Liver (tissue), 9 donors: ENCODE data around the gene CCDC191. TPM values are rescaled to one million over a fixed set of nuclear protein-coding genes. Genes with fewer than 3 reads are reported as not detected.

Experiments
- DNase-seq: peaks from one replicate; pipeline ENCODE4 v3.0.0-alpha.2; 2017; ENCODE audit warnings: low spot score
- H3K27ac ChIP-seq, 2 donors: one replicate each; pipeline ENCODE4 v1.7.0; 2013; ENCODE audit warnings: inconsistent platforms in 2 of 2, low read length in 2 of 2, control low read depth in 1 of 2, low read depth in 1 of 2, mild to moderate bottlenecking in 1 of 2
- H3K27me3 ChIP-seq, 4 donors: one replicate each; pipeline versions ENCODE4 v1.6.1 to v1.7.0; 2013; ENCODE audit warnings: low read length in 3 of 4, inconsistent platforms in 1 of 4, mild to moderate bottlenecking in 1 of 4, moderate library complexity in 1 of 4; ENCODE audit not compliant: control insufficient read depth in 4 of 4, insufficient read depth in 4 of 4
- H3K36me3 ChIP-seq, 4 donors: one replicate each; pipeline versions ENCODE4 v1.6.1 to v1.7.0; 2013; ENCODE audit warnings: low read length in 3 of 4, mild to moderate bottlenecking in 3 of 4, low read depth in 1 of 4, moderate library complexity in 1 of 4; ENCODE audit not compliant: control insufficient read depth in 4 of 4, insufficient read depth in 3 of 4
- H3K4me1 ChIP-seq, 4 donors: one replicate each; pipeline versions ENCODE4 v1.6.1 to v1.7.0; 2013; ENCODE audit warnings: low read length in 3 of 4, mild to moderate bottlenecking in 3 of 4, moderate library complexity in 1 of 4; ENCODE audit not compliant: control insufficient read depth in 4 of 4, insufficient read depth in 4 of 4
- H3K4me3 ChIP-seq, 3 donors: one replicate each; pipeline versions ENCODE4 v1.6.1 to v1.7.0; 2013; ENCODE audit warnings: low read length in 3 of 3, control low read depth in 1 of 3, low read depth in 1 of 3, mild to moderate bottlenecking in 1 of 3
- H3K9ac ChIP-seq, 2 donors: one replicate each; pipeline ENCODE4 v1.7.0; 2013; ENCODE audit warnings: low read length in 2 of 2, mild to moderate bottlenecking in 2 of 2, moderate library complexity in 2 of 2, control low read depth in 1 of 2, low read depth in 1 of 2
- H3K9me3 ChIP-seq, 4 donors: one replicate each; pipeline versions ENCODE4 v1.6.1 to v1.7.0; 2013; ENCODE audit warnings: low read length in 3 of 4; ENCODE audit not compliant: control insufficient read depth in 4 of 4
- ATF3 ChIP-seq: IDR thresholded peaks from 2 replicates; pipeline ENCODE4 v1.6.1; 2016; ENCODE audit warnings: antibody characterized with exemption
- HNF4A ChIP-seq, 2 donors: conservative IDR thresholded peaks; 2 replicates each; pipeline ENCODE4 v1.6.1; 2016; ENCODE audit warnings: antibody characterized with exemption in 2 of 2, mild to moderate bottlenecking in 2 of 2
- HNF4G ChIP-seq: IDR thresholded peaks from 2 replicates; pipeline ENCODE4 v1.6.1; 2016; ENCODE audit warnings: antibody characterized with exemption
- MAX ChIP-seq: IDR thresholded peaks from 2 replicates; pipeline ENCODE4 v1.6.1; 2016; ENCODE audit warnings: antibody characterized with exemption
- NR2F2 ChIP-seq: IDR thresholded peaks from 2 replicates; pipeline ENCODE4 v1.6.1; 2016; ENCODE audit warnings: antibody characterized with exemption
- RAD21 ChIP-seq, 2 donors: IDR thresholded peaks; 2 replicates each; pipeline ENCODE4 v1.6.1; 2016; ENCODE audit warnings: antibody characterized with exemption in 2 of 2, mild to moderate bottlenecking in 2 of 2
- SP1 ChIP-seq: IDR thresholded peaks from 2 replicates; pipeline ENCODE4 v1.6.1; 2018; ENCODE audit warnings: antibody characterized with exemption, mild to moderate bottlenecking
- TAF1 ChIP-seq: conservative IDR thresholded peaks from 2 replicates; pipeline ENCODE4 v1.6.1; 2016; ENCODE audit warnings: antibody characterized with exemption, mild to moderate bottlenecking
- ZBTB33 ChIP-seq: IDR thresholded peaks from 2 replicates; pipeline ENCODE4 v1.6.1; 2016; ENCODE audit warnings: antibody characterized with exemption
- WGBS: extraction: QIAGEN DNeasy Blood & Tissue Kit; methylation state at CpG from one replicate; pipeline ENCODE4 v1.1.7; 2013; 5-methylcytosine and 5-hydroxymethylcytosine counted together
- polyA plus RNA-seq, 2 donors: library from polyadenylated mRNA; stranded (reverse) in 1 of 2; unstranded in 1 of 2; fragments of 200-250 nt in 1 of 2; fragments of >200 nt in 1 of 2; fragmentation: Nextera tagmentation in 1 of 2; extraction: Ambion mirVana in 1 of 2; gene quantifications; one replicate each; pipeline versions ENCODE4 v1.2.1 to v1.2.3, GENCODE V29; 2013 to 2015
- total RNA-seq, 2 donors: library from RNA; depleted of rRNA; stranded (reverse); fragments of >200 nt; gene quantifications; one replicate each; pipeline ENCODE4 v1.2.3, GENCODE V29; 2014
- TF ChIP-seq, protein P1 (sequence below): fragments of 150-350 bp; IDR thresholded peaks from 2 replicates; pipeline ENCODE4 v1.5.1; 2017; ENCODE audit warnings: improper control_type of control experiment, low read depth, low read length; ENCODE audit not compliant: missing input control
- donor health status: healthy.
- donor health status: healthy.
- donor health status: healthy.
- donor health status: healthy.
- donor health status: healthy.

The CCDC191 gene
- total and polyA plus RNA-seq, 4 donors, result 0.31 to 1.0 (median 0.80) TPM

DNA sequence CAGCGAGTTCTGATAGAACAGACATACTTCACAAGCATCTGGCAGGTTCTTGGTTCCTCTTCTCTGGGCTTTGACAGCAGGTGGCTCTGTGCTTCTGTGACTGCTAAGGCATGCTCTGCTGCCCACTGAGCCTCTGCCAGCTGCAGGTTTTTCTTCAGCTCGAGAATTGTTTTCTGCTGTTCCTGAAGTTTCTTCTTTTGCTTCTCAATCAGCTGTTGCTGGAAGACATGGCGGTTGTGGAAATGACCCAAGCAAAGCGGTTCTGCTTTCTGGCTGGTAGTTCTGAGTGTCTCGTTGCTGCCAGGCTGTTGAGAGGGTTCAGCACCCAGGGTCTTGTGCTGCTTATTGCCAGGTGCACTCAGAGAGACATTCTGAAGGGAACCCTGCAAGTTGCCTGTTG lies 50.8 kb downstream of the CCDC191 start:
- H3K27me3 ChIP-seq, result no peaks in the 10 kb centered on the region
- H3K27ac ChIP-seq, result no peak overlapping the region
- H3K9me3 ChIP-seq, result peaks cover 2 to 6% (median 5%) of the 10 kb centered on the region in 4 donors
- H3K9ac ChIP-seq, result no peak overlapping the region
- no peak for DNase-seq
- H3K4me3 ChIP-seq, result no peak overlapping the region
- 95% methylated on average over 5 of the region's 5 CpGs for WGBS
- peaks cover 0 to 3% (median 1%) of the 10 kb centered on the region in 4 donors for H3K36me3 ChIP-seq
- TF ChIP-seq ZBTB33 (no peak), HNF4G (no peak), ATF3 (no peak)
- TF ChIP-seq, protein P1, sequence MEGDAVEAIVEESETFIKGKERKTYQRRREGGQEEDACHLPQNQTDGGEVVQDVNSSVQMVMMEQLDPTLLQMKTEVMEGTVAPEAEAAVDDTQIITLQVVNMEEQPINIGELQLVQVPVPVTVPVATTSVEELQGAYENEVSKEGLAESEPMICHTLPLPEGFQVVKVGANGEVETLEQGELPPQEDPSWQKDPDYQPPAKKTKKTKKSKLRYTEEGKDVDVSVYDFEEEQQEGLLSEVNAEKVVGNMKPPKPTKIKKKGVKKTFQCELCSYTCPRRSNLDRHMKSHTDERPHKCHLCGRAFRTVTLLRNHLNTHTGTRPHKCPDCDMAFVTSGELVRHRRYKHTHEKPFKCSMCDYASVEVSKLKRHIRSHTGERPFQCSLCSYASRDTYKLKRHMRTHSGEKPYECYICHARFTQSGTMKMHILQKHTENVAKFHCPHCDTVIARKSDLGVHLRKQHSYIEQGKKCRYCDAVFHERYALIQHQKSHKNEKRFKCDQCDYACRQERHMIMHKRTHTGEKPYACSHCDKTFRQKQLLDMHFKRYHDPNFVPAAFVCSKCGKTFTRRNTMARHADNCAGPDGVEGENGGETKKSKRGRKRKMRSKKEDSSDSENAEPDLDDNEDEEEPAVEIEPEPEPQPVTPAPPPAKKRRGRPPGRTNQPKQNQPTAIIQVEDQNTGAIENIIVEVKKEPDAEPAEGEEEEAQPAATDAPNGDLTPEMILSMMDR, result no peak
- no peaks in the 10 kb centered on the region for H3K4me1 ChIP-seq

- H3K36me3 ChIP-seq, result no peaks in the 10 kb centered on the region
- DNase-seq, result no peak
- TF ChIP-seq ATF3 (no peak), SP1 (no peak), TAF1 (no peak), HNF4A (conservative IDR thresholded peaks at IDR 0.05) (no peak), RAD21 (IDR thresholded peaks at IDR 0.05) (no peak), MAX (no peak), NR2F2 (no peak), ZBTB33 (no peak)
- TF ChIP-seq, protein P1, result no peak
- 82% methylated on average over 4 of the region's 4 CpGs for WGBS
- no peak overlapping the region for H3K27ac ChIP-seq
- H3K4me3 ChIP-seq, result no peak overlapping the region
- H3K4me1 ChIP-seq, result no peaks in the 10 kb centered on the region
- no peaks in the 10 kb centered on the region for H3K27me3 ChIP-seq
- H3K9ac ChIP-seq, result no peak overlapping the region
- H3K9me3 ChIP-seq, result no peaks in the 10 kb centered on the region
Measured at GRCh38 chr3:113985541-113985940, 70.8 kb downstream of the CCDC191 start.
